ENCODE measurements around the gene ZNF219.
"Not testable (repeated sequence)": the region's sequence is repeated elsewhere in the genome, so short reads cannot be mapped to it uniquely, and the experiment has no call there.

ZNF219 gene

DNA sequence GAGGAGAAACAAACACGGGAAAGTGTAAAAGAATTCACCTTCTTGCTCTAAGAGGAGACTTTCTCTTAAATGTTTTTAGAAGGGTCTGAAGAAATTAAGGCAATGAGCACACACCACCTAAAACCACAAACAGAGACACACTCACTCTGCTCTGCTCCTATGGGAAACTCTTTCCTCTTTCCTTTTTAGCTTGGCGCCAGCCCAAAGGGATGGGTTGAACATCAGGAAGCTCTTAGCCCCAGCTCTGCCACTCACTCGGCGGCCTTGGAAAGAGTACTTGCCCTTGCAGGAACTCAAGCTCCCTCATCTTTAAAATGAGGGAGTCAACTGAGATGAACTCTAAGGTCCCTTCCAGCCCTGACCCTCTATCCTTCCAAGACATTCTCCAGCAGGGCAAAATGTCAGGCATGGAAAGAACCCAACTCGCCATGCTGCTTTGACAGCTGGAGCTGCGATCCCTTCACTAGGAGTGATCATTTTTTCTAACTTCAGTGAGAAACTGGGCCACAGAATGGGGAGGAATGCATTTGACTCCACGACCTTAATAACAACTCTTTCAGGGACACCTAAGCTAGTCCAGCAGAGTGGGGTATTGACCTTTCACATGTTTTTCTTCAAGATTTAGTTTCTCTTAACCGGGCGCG is 41.8 kb downstream of the ZNF219 start:
- Histone ChIP-seq H3K27ac (peak overlapping the region in 2 of 21 experiments; percentile 12 to 21), H3K4me3 (no peak overlapping the region)

DNA sequence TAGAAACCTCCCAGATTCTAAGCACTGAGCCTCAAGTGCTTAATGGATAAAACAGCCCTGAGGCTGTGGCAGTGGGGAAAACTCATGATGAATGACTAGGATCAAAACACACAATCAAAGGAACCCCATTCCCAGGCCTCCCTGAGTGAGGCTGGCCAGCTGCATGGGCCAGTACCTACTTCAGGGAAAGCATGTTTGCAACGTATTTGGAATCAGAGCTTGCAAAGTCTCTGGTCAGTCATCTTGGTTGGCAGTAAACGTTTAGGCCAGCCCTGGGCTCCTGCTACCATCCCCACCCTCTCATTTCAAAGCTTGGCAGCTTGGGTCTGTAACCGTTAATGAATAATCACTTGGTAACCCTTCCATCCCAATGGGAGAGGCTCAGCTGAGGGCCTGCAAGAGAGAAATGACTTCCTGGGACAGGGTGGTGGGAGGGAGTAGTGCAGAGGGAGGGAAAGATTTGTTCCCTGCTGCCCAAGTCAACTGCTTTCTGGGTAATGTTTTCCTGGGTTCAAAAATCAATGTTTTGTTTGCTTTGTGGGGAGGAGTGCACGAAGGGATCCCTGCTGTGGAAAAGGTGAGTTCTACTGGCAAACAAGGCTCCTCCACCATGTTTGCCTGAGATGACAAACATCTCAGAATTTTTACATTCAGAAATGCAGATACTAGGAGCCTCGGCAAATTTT is 42.9 kb downstream of the ZNF219 start:
- H3K27ac ChIP-seq, result peak overlapping the region in 1 of 21 experiments; percentile 21
- H3K4me3 ChIP-seq, result no peak overlapping the region

DNA sequence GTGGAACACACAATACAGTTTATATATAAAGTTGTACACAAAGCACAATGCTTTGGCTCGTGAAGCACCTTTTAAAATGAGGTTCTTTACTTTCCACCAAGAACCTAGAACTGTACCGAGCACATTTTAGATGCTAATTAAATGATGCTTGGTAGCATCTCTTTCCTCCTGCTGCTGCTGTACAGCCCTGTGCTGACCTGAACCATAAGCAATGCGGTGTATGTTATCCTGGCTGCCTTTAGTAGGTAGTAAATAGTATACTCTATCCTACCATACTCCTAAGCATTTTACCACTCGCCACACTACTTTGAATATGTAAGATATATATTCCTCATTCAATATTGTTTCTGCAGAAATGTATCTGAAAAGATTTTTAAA is 43.7 kb downstream of the ZNF219 start:
- Histone ChIP-seq H3K4me3 (no peak overlapping the region), H3K27ac (no peak overlapping the region)

DNA sequence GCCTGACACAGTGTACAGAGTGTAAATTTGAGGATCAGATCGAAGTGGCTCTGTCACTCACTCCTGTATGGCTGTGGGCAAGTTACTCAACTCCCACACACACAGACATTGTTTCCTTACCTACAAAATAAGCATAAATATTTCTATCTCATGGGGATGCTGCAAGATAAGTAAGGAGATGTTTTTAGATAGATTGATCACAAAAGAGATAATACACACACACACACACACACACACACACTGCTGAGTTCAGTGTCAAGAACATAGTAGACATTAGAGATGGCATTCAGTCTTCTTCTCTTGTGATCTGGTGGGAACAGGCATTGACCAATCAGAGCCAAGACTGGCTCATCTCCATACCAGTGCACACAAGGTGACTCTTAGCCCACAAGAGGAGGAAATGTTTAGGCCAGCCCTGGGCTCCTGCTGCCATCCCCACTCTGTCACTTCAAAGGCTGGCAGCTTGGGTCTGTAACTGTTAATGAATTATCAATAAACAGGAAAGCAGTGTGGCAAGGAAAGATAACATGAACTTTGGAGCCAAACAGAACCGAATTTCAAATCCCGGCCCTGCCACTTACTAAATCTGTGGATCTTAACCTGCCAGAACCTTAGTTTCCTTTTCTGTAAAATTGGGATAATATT is 44.2 kb downstream of the ZNF219 start:
- Histone ChIP-seq H3K4me3 (no peak overlapping the region), H3K27ac (no peak overlapping the region)

DNA sequence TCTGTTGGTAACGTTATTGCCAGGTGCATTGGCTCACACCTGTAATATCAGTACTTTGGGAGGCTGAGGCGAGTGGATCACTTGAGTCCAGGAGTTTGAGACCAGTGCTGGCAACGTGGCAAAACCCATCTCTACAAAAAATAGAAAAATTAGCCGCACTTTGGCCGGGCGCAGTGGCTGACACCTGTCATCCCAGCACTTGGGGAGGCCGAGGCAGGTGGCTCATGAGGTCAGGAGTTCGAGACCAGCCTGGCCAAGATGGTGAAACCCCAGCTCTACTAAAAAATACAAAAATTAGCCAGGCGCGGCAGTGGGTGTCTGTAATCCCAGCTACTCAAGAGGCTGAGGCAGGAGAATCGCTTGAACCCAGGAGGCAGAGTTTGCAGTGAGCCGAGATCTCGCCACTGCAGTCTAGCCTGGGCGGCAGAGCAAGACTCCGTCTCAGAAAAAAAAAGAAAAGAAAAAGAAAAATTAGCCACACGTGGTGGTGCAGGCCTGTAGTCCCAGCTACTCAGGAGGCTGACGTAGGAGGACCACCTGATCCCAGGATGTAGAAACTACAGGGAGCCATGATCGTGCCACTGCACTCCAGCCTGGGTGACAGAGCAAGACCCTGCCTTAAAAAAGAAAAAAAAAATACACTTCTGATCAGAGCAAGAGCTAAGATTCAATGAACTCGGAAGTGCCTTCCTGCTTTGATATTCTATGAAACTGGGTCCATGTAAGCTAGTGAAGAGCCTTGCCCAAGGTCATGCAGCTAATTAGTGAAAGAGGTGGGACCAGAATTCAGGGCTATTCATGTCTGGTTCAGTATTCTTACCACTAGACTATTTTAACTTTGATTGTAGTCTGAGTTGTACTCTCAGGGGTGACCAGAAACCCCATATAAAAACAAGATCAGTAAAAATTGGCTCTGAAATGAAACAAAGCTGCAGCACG is 45.0 kb downstream of the ZNF219 start:
- H3K27ac ChIP-seq, result no peak overlapping the region
- H3K4me3 ChIP-seq, result no peak overlapping the region

DNA sequence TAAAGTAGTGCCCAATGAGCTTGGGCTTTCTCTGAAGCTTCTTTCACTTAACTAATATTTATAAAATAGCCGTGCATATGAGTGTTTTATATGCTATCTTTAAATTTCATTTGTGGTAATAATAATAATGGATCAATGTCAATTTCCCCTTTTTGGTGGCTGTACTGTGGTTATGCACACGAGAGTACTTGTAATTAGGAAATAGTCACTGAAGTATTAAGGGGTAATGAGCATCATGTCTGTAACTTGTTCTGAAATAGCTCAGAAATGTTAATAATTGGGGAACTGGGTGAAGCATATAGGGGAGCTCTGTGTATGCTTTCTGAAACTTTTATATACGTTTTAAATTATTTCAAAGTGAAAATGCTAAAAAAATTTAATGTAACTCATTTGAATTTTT is 47.9 kb downstream of the ZNF219 start:
- Histone ChIP-seq H3K27ac (no peak overlapping the region), H3K4me3 (no peak overlapping the region)

DNA sequence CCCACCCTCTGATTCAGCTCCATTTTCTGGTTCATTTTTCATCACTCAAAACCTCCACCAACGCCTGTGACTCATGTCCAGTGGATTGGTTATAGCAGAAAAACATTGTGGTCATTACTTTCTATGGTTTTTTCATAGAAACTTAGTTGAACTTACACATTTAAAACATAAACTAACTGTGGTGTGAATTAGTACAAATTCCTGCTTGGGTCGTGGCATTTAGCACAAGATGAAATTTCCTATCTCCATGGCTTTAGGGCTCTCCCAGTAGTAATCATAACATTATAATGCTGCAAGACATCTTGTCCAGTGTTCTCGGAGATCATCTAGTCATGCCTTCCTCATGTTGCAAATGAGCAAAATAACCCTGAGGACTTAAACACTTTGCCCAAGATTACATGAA is 49.2 kb downstream of the ZNF219 start:
- Histone ChIP-seq H3K27ac (no peak overlapping the region), H3K4me3 (no peak overlapping the region)

DNA sequence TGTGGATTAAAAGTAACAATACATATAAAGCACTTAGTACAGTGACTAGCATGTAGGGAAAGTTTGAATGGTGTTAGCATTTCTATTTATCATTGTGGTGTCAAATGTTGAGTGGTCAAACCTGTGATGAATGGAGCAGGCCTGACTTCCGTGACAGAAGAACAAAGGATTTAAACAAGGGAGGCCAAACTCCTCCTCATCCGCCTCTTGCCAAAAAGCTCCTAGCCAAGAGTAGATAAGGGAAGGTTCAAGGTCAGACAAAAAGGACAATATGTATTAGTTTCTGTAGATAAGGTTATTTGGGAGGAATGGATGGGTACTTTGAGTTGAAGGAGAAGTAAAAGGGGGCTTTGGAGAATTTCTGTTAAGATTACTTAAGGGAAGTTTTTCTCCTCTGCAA is 49.8 kb downstream of the ZNF219 start:
- no peak overlapping the region for H3K4me3 ChIP-seq
- H3K27ac ChIP-seq, result no peak overlapping the region

DNA sequence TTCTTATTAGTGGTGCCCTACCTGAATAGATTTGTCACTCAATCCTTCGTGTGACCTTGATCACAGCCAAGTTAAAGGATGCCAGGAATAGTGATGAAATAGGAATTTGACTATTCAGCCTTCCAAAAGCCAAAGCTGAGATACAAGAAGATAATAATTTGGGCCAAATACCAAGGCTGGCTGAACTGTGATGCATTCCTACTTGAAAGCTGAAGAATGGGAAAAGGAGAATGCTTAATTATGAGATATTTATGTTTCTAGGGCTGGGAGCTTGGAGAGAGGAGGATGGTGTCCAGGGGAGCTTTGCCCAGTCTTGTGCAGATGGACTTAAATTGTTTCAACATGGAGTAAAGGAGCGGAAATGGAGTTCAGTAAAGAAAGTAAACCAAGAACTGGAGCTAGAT is 51.1 kb downstream of the ZNF219 start:
- peak overlapping the region in 3 of 21 experiments; percentile 15 to 47 (median 22) for H3K27ac ChIP-seq
- H3K4me3 ChIP-seq, result no peak overlapping the region

DNA sequence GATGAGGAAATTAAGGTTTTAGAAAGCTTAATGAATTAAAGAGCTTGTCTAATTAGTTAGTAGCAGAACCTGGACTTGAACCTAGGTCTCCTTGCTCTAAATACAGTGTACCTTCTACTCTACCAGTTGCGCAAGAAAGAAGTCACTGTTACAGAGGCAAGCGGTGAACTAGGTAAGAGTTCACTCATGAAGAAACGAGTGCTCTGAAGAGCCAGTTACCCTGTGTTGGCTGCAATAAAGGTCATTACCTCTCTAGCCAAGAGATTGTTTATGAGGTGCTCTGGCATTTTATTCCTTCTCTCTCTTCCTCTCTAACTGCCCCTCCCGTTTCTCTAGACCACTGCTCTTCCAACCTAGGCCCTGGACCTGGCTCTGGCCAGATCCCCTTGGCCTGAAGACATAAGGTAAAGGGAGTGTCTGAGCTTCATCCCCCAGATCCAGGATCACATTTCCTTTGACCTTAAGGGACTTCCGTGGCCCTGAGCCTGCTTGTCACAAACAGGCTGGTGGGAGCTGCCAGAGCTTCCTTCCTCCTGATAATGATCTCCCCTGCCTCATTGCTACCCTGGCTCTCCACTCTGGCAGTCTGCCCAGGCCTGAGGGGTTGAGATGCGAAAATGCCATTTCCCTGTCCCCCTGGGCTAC is 54.4 kb downstream of the ZNF219 start:
- Histone ChIP-seq H3K4me3 (no peak overlapping the region), H3K27ac (peak overlapping the region in 2 of 21 experiments; percentile 25 to 39)

DNA sequence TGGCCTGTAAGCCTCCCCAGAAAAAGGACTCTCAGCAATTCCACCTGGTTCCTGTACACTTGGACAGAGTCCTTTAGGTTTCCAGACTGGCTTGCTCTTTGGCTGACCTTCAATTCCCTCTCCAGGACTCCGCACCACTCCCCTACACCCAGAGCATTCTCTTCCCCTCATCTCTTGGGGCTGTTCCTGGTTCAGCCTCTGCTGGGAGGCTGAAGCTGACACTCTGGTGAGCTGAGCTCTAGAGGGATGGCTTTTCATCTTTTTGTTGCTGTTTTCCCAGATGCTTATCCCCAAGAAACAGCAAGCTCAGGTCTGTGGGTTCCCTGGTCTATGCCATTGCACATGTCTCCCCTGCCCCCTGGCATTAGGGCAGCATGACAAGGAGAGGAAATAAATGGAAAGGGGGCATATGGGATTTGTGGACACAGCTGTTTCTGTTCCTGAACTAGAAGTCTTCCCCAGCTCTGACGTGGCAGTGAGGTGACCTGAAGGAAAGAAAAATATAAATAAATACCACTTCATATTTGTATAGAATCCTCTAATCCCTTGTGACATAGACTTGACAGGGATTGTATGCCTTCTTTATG is 55.0 kb downstream of the ZNF219 start:
- Histone ChIP-seq H3K27ac (peak overlapping the region in 2 of 21 experiments; percentile 25 to 26), H3K4me3 (no peak overlapping the region)

DNA sequence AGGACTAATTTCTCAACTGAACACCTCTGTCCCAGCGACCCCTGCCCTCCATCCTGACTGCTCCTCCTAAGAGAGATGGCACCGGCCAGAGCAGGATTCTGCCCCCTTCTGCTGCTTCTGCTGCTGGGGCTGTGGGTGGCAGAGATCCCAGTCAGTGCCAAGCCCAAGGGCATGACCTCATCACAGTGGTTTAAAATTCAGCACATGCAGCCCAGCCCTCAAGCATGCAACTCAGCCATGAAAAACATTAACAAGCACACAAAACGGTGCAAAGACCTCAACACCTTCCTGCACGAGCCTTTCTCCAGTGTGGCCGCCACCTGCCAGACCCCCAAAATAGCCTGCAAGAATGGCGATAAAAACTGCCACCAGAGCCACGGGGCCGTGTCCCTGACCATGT is 55.5 kb downstream of the ZNF219 start:
- Histone ChIP-seq H3K27ac (peak overlapping the region in 2 of 21 experiments; percentile 26 to 30), H3K4me3 (no peak overlapping the region)

DNA sequence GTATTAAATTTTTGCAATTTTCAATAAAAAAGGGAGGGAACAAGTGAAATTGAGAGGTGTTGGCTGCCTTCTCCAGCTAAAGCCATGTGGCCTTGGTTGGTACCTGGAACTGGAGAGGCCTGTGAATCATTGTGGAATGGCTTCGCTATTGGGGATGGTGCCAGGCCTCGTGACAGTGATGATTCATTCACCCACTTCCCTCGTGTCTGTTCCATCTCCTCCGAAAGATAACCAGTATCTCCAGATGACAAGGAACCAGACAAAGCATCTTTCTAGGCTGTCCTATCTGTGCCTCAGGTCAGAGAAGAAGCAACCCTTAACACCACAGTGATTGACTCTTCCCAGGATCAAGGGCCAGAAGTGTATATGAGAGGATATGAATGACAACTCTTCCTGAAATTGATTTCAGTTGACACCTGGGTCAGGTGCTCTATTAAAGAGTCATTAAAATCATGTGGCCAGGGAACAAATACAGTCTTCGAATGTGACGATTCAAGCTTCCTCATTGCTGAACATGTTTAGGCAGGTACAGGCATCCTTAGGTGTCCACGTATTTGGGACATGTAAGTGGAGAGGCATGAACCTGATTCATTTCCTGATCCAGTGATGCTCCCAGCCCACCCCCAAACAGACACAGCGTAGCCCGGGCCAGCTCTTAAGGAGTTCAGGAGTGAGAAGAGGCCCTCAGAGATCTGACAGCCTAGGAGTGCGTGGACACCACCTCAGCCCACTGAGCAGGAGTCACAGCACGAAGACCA is 56.6 kb downstream of the ZNF219 start, which contains the start of gene RNASE7:
TSS of gene RNASE7 (plus strand) at position 687 of the 758 bp plus-strand sequence. CDS start 631 bp downstream, outside the sequence.
- Histone ChIP-seq H3K4me3 (no peak within 1 kb of the TSS), H3K27ac (peak within 1 kb of the TSS in 10 of 21 experiments; percentile 13 to 70 (median 26))

DNA sequence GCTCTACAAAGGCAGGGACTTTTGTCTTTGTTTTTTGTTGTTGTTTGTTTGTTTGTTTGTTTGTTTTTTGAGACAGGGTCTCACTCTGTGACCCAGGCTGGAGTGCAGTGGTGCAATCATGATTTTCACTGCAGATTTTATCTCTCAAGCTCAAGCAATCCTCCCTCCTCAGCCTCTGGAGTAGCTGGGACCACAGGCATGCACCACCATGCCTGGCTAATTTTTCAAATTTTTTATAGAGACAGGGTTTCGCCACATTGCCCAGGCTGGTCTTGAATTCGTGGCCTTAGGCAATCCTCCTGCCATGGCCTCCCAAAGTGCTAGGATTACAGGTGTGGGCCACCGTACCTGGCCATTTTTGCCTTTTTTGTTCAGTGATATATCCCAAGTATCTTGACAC is 57.5 kb downstream of the ZNF219 start:
- peak overlapping the region in 7 of 21 experiments; percentile 13 to 53 (median 28) for H3K27ac ChIP-seq
- H3K4me3 ChIP-seq, result not testable (repeated sequence)

DNA sequence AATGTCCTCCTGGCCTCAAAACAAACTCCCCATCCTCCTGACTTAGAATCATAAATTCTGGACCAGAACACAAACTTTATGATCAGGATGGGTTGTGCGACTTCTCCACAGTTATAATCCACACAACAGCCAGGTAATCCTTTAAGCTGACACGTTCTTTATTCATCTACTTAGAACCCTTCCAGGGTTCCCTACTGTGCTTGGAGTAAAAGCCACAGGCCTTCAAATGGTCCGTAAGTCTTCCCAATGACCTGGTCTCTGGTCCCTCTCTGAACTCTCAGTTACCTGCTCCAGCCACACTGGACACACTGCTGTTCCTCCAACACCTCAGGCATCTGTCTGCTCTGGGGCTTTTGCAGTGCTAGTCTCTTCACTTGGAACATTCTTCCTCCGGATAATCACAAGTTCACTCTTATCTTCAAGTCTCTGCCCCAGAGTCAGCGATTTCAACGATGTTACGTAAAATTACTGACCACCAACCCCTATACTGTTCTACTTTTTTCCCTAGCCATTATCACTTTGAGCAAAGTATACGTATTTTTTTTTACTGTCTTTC is 58.0 kb downstream of the ZNF219 start:
- Histone ChIP-seq H3K4me3 (no peak overlapping the region), H3K27ac (peak overlapping the region in 1 of 21 experiments; percentile 35)

Data from skin epidermis (tissue), 12 donors.